ENCODE measurements around the gene TFF3. TPM values are rescaled to one million over a fixed set of nuclear protein-coding genes. Genes with fewer than 3 reads are reported as not detected.

Gene TFF3
- total and polyA plus RNA-seq, 10 of the 15 experiments (the other 5 are each of a cell fraction or from before 2014, with no cell fraction given) = not detected

DNA sequence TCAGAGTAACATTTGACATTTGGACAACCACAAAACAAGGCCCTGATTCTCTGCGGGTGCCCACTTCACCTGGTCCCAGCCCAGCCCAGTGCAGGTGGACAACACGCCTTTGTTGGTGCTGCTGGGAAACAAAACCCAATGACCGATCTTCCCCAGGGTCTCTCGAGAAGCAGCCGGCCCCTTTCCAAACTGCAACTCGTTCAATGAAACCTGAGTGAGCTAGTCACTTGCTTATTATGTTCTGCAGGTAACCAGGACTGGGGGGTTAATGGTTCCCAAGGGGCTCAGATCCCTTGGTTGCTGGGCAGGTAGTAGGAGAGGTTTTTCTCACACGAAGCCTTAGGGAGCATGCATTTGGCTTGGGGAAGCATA, 53.4 kb downstream of the TFF3 start:
- ATAC-seq (no peak), FAIRE-seq (no peak), DNase-seq (ENCODE audit: low read depth, low spot score) (no peak)
- H3K4me1 ChIP-seq (ENCODE audit: control insufficient read depth, insufficient read depth, low read length) = no peaks in the 10 kb centered on the region
- H4K20me1 ChIP-seq (ENCODE audit: control insufficient read depth, insufficient read depth) = no peaks in the 10 kb centered on the region
- intact Hi-C loops (cut with micrococcal nuclease; ENCODE audit: unreplicated experiment) = loop anchor here (2.0 kb wide), 1 partner anchor 19 kb away; no protein-coding TSS in a partner anchor
- H3K9me3 ChIP-seq (replicated peaks; ENCODE audit: control insufficient read depth, insufficient read depth, low read length) = no peaks in the 10 kb centered on the region
- in situ Hi-C loops (cut with MboI) = no loop called here
- H3K4me3 ChIP-seq = no peak overlapping the region
- ChIA-PET RAD21 (ENCODE audit: unreplicated experiment) (interaction anchor here (1.8 to 4.1 kb wide), 2 partner anchors 97 to 117 kb away, joined by 8 to 105 read pairs; no protein-coding TSS in a partner anchor), SMC1A (ENCODE audit: uncharacterized antibody, unreplicated experiment) (interaction anchor here (1.1 to 1.9 kb wide), 2 partner anchors 23 to 28 kb away, joined by 4 to 5 read pairs; no protein-coding TSS in a partner anchor), POLR2A (no interaction called here), CTCF (interaction anchor here (1.4 to 5.1 kb wide), 7 partner anchors 12 to 161 kb away, joined by 3 to 151 read pairs (median 34); no protein-coding TSS in a partner anchor)
- TF ChIP-seq SMAD5 (IDR thresholded peaks at IDR 0.05; ENCODE audit: low read depth) (no peak), FOXK2 (IDR thresholded peaks at IDR 0.05) (no peak), USF1 (IDR thresholded peaks at IDR 0.05; ENCODE audit: borderline replicate concordance, extremely low read length, insufficient read depth, low read depth, low read length) (no peak), MXI1 (IDR thresholded peaks at IDR 0.05; ENCODE audit: low read depth, low read length) (no peak), RUNX3 (IDR thresholded peaks at IDR 0.05; ENCODE audit: low read length) (no peak), PRDM15 (CRISPR knock-in tag; IDR thresholded peaks at IDR 0.05) (no peak), NR2C1 (IDR thresholded peaks at IDR 0.05) (no peak)
- no peak overlapping the region for H3K4me2 ChIP-seq (ENCODE audit: control insufficient read depth, insufficient read depth)
- WGBS (ENCODE audit: insufficient coverage, insufficient replicate concordance, low lambda C conversion rate, missing lambda C conversion rate) = 57% methylated on average over 7 of the region's 7 CpGs
- no peak overlapping the region for H3K9ac ChIP-seq (ENCODE audit: control insufficient read depth, insufficient read depth, low read length)
- no peaks in the 10 kb centered on the region; a peak in 1 of 4 replicates for H3K27me3 ChIP-seq (replicated peaks in 1 of 2; ENCODE audit: control insufficient read depth in 2 of 2, insufficient read depth in 2 of 2, low read length in 1 of 2)
- no peak overlapping the region for H3K27ac ChIP-seq (ENCODE audit: control insufficient read depth, insufficient read depth)
- no peak overlapping the region for H2AFZ ChIP-seq (ENCODE audit: control insufficient read depth, low read depth, low read length)
- no TSS peak for BruUV-seq (replicated peaks)
- H3K79me2 ChIP-seq (ENCODE audit: control insufficient read depth, insufficient read depth, low read length) = no peaks in the 10 kb centered on the region
- no peaks in the 10 kb centered on the region; a peak in 1 of 4 replicates for H3K36me3 ChIP-seq (ENCODE audit: control insufficient read depth in 2 of 2, insufficient read depth in 2 of 2, low read length in 1 of 2)

Other genes with a start within 250 kb of the TFF3 start
Only the 7 nearest of the 8 such genes appear.
- gene ABCG1, start 96.3 kb downstream of the TFF3 start, total RNA-seq (2014; rRNA removed) = 8.8 and 9.2 TPM in 2 replicates
- 5.3 and 6.2 TPM in 2 replicates for gene ABCG1, start 96.3 kb downstream of the TFF3 start, total RNA-seq (2014; rRNA removed; fragmentation: Illumina TruSeq; extraction: Trizol)
- 11.2 and 12.4 TPM in 2 replicates for gene ABCG1, start 96.3 kb downstream of the TFF3 start, total RNA-seq (2021)
- gene ABCG1, start 96.3 kb downstream of the TFF3 start, polyA plus RNA-seq (2011; rRNA removed) = 14.0 and 19.3 TPM in 2 replicates
- 5.9 and 6.1 TPM in 2 replicates for gene ABCG1, start 96.3 kb downstream of the TFF3 start, polyA plus RNA-seq (2014; fragmentation: Illumina TruSeq; extraction: Trizol)
- 1 to 10 TPM; 2.9 to 3.0 TPM for gene ABCG1, start 96.3 kb downstream of the TFF3 start, polyA plus RNA-seq (2014; fragmentation: Nextera tagmentation; extraction: Ambion mirVana)
- gene ABCG1, start 96.3 kb downstream of the TFF3 start, polyA plus RNA-seq (2014; rRNA removed) = 6.9 and 8.0 TPM in 2 replicates
- 1 to 10 TPM in 1 of 2 experiments, under 1 TPM in 1; 0.59 to 1.3 TPM for gene ABCG1, start 96.3 kb downstream of the TFF3 start, polyA plus RNA-seq (2016; fragmentation: Nextera tagmentation; extraction: Ambion mirVana)
- gene TFF2, start 35.6 kb upstream of the TFF3 start, total RNA-seq (2014; rRNA removed) = not detected in 2 replicates
- not detected in 2 replicates for gene TFF2, start 35.6 kb upstream of the TFF3 start, total RNA-seq (2014; rRNA removed; fragmentation: Illumina TruSeq; extraction: Trizol)
- gene TFF2, start 35.6 kb upstream of the TFF3 start, total RNA-seq (2021) = not detected in 2 replicates
- gene TFF2, start 35.6 kb upstream of the TFF3 start, polyA plus RNA-seq (2011; rRNA removed) = 0.24 and 0.56 TPM in 2 replicates
- not detected in 2 replicates for gene TFF2, start 35.6 kb upstream of the TFF3 start, polyA plus RNA-seq (2014; fragmentation: Illumina TruSeq; extraction: Trizol)
- not detected for gene TFF2, start 35.6 kb upstream of the TFF3 start, polyA plus RNA-seq (2014; fragmentation: Nextera tagmentation; extraction: Ambion mirVana)
- not detected in 2 replicates for gene TFF2, start 35.6 kb upstream of the TFF3 start, polyA plus RNA-seq (2014; rRNA removed)
- gene TFF2, start 35.6 kb upstream of the TFF3 start, polyA plus RNA-seq (2016; fragmentation: Nextera tagmentation; extraction: Ambion mirVana) = not detected
- gene TFF1, start 51.1 kb upstream of the TFF3 start, total RNA-seq (2014; rRNA removed) = not detected in 2 replicates
- not detected in 2 replicates for gene TFF1, start 51.1 kb upstream of the TFF3 start, total RNA-seq (2014; rRNA removed; fragmentation: Illumina TruSeq; extraction: Trizol)
- gene TFF1, start 51.1 kb upstream of the TFF3 start, total RNA-seq (2021) = 0.40 TPM in 1 of 2 replicates, not detected in the other
- not detected in 2 replicates for gene TFF1, start 51.1 kb upstream of the TFF3 start, polyA plus RNA-seq (2011; rRNA removed)
- not detected in 2 replicates for gene TFF1, start 51.1 kb upstream of the TFF3 start, polyA plus RNA-seq (2014; fragmentation: Illumina TruSeq; extraction: Trizol)
- gene TFF1, start 51.1 kb upstream of the TFF3 start, polyA plus RNA-seq (2014; fragmentation: Nextera tagmentation; extraction: Ambion mirVana) = under 1 TPM in 1 of 2 experiments, not detected in 1; 0.13 TPM
- 0.24 TPM in 1 of 2 replicates, not detected in the other for gene TFF1, start 51.1 kb upstream of the TFF3 start, polyA plus RNA-seq (2014; rRNA removed)
- not detected for gene TFF1, start 51.1 kb upstream of the TFF3 start, polyA plus RNA-seq (2016; fragmentation: Nextera tagmentation; extraction: Ambion mirVana)
- gene TMPRSS3, start 80.6 kb upstream of the TFF3 start, total RNA-seq (2014; rRNA removed) = 0.65 and 1.4 TPM in 2 replicates
- 0.63 and 0.83 TPM in 2 replicates for gene TMPRSS3, start 80.6 kb upstream of the TFF3 start, total RNA-seq (2014; rRNA removed; fragmentation: Illumina TruSeq; extraction: Trizol)
- gene TMPRSS3, start 80.6 kb upstream of the TFF3 start, total RNA-seq (2021) = 0.90 and 1.2 TPM in 2 replicates
- gene TMPRSS3, start 80.6 kb upstream of the TFF3 start, polyA plus RNA-seq (2011; rRNA removed) = not detected in 2 replicates
- gene TMPRSS3, start 80.6 kb upstream of the TFF3 start, polyA plus RNA-seq (2014; fragmentation: Illumina TruSeq; extraction: Trizol) = 0.17 and 0.51 TPM in 2 replicates
- 1 to 10 TPM in 1 of 2 experiments, under 1 TPM in 1; 0.82 to 1.5 TPM for gene TMPRSS3, start 80.6 kb upstream of the TFF3 start, polyA plus RNA-seq (2014; fragmentation: Nextera tagmentation; extraction: Ambion mirVana)
- gene TMPRSS3, start 80.6 kb upstream of the TFF3 start, polyA plus RNA-seq (2014; rRNA removed) = 0.51 and 1.3 TPM in 2 replicates
- gene TMPRSS3, start 80.6 kb upstream of the TFF3 start, polyA plus RNA-seq (2016; fragmentation: Nextera tagmentation; extraction: Ambion mirVana) = under 1 TPM; 0.56 to 0.59 TPM
- 0.05 and 0.17 TPM in 2 replicates for gene UBASH3A, start 88.5 kb upstream of the TFF3 start, total RNA-seq (2014; rRNA removed)
- 0.05 and 0.13 TPM in 2 replicates for gene UBASH3A, start 88.5 kb upstream of the TFF3 start, total RNA-seq (2014; rRNA removed; fragmentation: Illumina TruSeq; extraction: Trizol)
- 0.27 and 0.28 TPM in 2 replicates for gene UBASH3A, start 88.5 kb upstream of the TFF3 start, total RNA-seq (2021)
- 0.16 and 0.33 TPM in 2 replicates for gene UBASH3A, start 88.5 kb upstream of the TFF3 start, polyA plus RNA-seq (2011; rRNA removed)
- 0.17 and 0.21 TPM in 2 replicates for gene UBASH3A, start 88.5 kb upstream of the TFF3 start, polyA plus RNA-seq (2014; fragmentation: Illumina TruSeq; extraction: Trizol)
- under 1 TPM in 1 of 2 experiments, not detected in 1; 0.04 TPM for gene UBASH3A, start 88.5 kb upstream of the TFF3 start, polyA plus RNA-seq (2014; fragmentation: Nextera tagmentation; extraction: Ambion mirVana)
- 0.20 and 0.23 TPM in 2 replicates for gene UBASH3A, start 88.5 kb upstream of the TFF3 start, polyA plus RNA-seq (2014; rRNA removed)
- gene UBASH3A, start 88.5 kb upstream of the TFF3 start, polyA plus RNA-seq (2016; fragmentation: Nextera tagmentation; extraction: Ambion mirVana) = under 1 TPM; 0.26 to 0.39 TPM
- gene RSPH1, start 180.8 kb upstream of the TFF3 start, total RNA-seq (2014; rRNA removed) = 0.11 and 0.33 TPM in 2 replicates
- 0.27 and 0.37 TPM in 2 replicates for gene RSPH1, start 180.8 kb upstream of the TFF3 start, total RNA-seq (2014; rRNA removed; fragmentation: Illumina TruSeq; extraction: Trizol)
- gene RSPH1, start 180.8 kb upstream of the TFF3 start, total RNA-seq (2021) = 0.27 and 0.28 TPM in 2 replicates
- 0.38 and 0.59 TPM in 2 replicates for gene RSPH1, start 180.8 kb upstream of the TFF3 start, polyA plus RNA-seq (2011; rRNA removed)
- 0.37 and 0.67 TPM in 2 replicates for gene RSPH1, start 180.8 kb upstream of the TFF3 start, polyA plus RNA-seq (2014; fragmentation: Illumina TruSeq; extraction: Trizol)
- gene RSPH1, start 180.8 kb upstream of the TFF3 start, polyA plus RNA-seq (2014; fragmentation: Nextera tagmentation; extraction: Ambion mirVana) = under 1 TPM; 0.37 to 0.38 TPM
- 0.19 and 0.81 TPM in 2 replicates for gene RSPH1, start 180.8 kb upstream of the TFF3 start, polyA plus RNA-seq (2014; rRNA removed)
- gene RSPH1, start 180.8 kb upstream of the TFF3 start, polyA plus RNA-seq (2016; fragmentation: Nextera tagmentation; extraction: Ambion mirVana) = 1 to 10 TPM; 1.2 to 1.4 TPM
- gene SLC37A1, start 198.4 kb upstream of the TFF3 start, total RNA-seq (2014; rRNA removed) = 33.0 and 35.5 TPM in 2 replicates
- 19.2 and 19.7 TPM in 2 replicates for gene SLC37A1, start 198.4 kb upstream of the TFF3 start, total RNA-seq (2014; rRNA removed; fragmentation: Illumina TruSeq; extraction: Trizol)
- 30.7 and 34.8 TPM in 2 replicates for gene SLC37A1, start 198.4 kb upstream of the TFF3 start, total RNA-seq (2021)
- gene SLC37A1, start 198.4 kb upstream of the TFF3 start, polyA plus RNA-seq (2011; rRNA removed) = 17.7 and 23.3 TPM in 2 replicates
- gene SLC37A1, start 198.4 kb upstream of the TFF3 start, polyA plus RNA-seq (2014; fragmentation: Illumina TruSeq; extraction: Trizol) = 12.0 and 18.4 TPM in 2 replicates
- 1 to 10 TPM; 1.1 to 2.4 TPM for gene SLC37A1, start 198.4 kb upstream of the TFF3 start, polyA plus RNA-seq (2014; fragmentation: Nextera tagmentation; extraction: Ambion mirVana)
- gene SLC37A1, start 198.4 kb upstream of the TFF3 start, polyA plus RNA-seq (2014; rRNA removed) = 25.4 and 26.5 TPM in 2 replicates
- 10 to 100 TPM; 28.0 to 32.0 TPM for gene SLC37A1, start 198.4 kb upstream of the TFF3 start, polyA plus RNA-seq (2016; fragmentation: Nextera tagmentation; extraction: Ambion mirVana)

Data from GM12878 (cell line).